ENCODE measurements around the gene SERINC5.
"Not testable (repeated sequence)": the region's sequence is repeated elsewhere in the genome, so short reads cannot be mapped to it uniquely, and the experiment has no call there.

The SERINC5 gene

DNA sequence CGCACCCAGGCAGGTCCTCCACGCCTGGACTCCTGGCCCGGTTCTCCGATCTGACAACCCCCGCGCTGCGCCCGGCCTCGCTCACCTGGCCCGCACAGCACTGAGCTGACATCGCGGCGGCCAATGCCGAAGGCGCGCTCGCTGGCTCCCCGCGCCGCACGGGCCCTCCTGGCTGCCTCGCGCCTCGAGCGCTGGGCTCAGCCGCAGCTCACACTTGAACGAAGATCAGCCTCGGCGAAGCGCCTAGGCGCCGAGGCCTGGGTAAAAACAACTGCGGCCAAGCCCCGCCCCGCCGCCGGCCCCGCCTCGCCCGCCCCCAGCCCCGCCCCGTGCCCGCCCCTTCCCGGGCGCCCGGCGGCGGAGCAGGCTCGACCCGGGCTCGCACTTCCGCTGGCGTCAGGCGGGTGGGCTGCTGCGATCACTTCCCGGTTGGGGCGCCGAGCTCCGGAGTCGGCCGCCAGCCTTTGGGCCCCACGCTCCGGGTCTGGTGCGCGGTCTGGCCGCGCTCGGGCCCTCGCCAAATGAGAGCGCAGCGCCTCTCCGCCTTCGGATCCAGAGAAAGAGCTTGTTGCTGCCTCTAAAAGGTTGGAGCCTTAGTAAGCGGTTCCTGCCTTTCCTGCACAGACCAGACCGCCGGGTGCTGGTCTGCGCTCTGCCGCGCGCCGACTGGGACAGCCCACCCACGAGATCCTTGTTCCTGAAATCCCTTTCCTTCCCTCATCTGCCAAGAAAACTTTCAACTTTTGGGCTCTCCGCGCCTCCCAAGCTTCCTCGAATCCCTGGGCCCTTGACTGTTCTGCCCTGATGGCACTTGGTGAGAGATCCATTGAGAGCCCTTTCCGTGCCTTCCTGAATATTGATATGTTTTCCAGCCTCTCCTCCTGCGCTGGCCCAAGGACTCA lies at the start of gene SERINC5:
Gene SERINC5 (minus strand): TSS at position 238 of the 902 bp plus-strand sequence. CDS start 126 bp downstream, at position 112.
- DNase-seq, result peak; percentile 67

GRCh38 chr5:80302636-80303035 lies 46.8 kb upstream of the SERINC5 start:
- no peak for DNase-seq

GRCh38 chr5:80301342-80301741 lies 45.5 kb upstream of the SERINC5 start:
- DNase-seq, result not testable (repeated sequence)

GRCh38 chr5:80300796-80301195 lies 44.9 kb upstream of the SERINC5 start:
- DNase-seq, result not testable (repeated sequence)

DNA sequence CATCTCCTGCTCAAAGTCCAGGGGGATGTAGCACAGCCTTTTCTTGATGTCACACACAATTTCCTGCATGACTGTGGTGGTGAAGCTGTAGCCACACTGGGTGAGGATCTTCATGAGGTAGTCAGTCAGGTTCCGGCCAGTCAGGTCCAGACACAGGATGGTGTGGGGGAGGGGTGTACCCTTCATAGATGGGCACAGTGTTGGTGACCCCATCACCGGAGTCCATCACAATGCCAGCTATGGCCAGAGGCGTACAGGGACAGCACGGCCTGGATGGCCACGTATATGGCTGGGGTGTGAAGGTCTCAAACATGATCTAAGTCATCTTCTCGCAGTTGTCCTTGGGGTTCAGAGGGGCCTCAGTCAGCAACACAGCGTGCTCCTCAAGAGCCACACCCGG lies 44.3 kb upstream of the SERINC5 start:
- no peak for DNase-seq

GRCh38 chr5:80299601-80300000 lies 43.8 kb upstream of the SERINC5 start:
- no peak for DNase-seq

GRCh38 chr5:80296121-80296520 lies 40.3 kb upstream of the SERINC5 start:
- DNase-seq, result no peak

DNA sequence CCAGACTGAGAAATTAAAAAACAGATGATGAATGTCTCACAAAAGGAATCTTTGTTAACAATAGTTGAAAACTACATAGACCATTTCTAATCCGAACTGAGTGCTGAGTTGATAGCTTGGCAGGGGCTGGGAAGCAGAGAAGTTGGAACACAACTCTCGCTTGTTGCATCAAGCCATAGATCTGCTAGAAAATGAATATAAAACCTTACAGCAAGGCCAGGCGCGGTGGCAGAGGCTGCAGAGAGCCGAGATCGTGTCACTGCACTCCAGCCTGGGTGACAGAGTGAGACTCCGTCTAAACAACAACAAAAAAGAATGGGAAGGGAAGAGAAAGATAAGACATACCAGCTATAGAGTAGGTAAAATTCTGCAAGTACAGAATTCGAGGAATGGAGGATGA lies 35.9 kb upstream of the SERINC5 start:
- no peak for DNase-seq

GRCh38 chr5:80289320-80289719 lies 33.5 kb upstream of the SERINC5 start:
- DNase-seq, result no peak

DNA sequence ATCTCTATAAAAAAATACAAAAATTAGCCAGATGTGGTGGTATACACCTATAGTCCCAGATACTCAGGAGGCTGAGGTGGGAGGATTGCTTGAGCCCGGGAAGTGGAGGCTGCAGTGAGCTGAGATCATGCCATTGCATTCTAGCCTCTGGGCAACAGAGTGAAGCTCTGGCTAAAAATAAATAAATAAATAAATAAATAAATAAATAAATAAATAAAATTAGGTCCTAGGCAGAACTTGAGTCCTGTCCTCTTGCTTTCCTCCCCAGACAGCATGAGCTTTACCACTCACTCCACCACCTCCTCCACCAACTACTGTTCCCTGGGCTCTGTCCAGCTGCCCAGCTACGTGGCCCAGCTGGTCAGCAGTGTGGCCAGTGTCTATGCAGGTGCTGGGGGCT lies 32.3 kb upstream of the SERINC5 start:
- no peak for DNase-seq

DNA sequence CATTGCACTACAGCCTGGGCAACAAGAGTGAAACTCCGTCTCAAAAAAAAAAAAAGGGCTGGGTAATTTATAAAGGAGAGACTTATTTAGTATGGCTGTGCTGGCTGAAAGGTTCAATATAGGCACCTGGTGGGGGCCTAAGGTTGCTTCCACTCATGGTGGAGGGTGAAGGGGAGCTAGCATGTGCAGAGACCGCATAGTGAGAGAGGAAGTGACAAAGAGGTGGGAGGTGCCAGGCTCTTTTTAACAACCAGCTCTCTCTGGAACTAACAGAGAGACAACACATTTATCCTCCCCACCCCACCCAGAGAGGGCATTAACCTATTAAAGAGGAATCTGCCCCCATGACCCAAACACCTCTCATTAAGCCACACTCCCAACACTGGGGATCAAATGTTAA lies 28.9 kb upstream of the SERINC5 start:
- DNase-seq, result no peak

GRCh38 chr5:80283360-80283759 lies 27.5 kb upstream of the SERINC5 start:
- DNase-seq, result no peak

DNA sequence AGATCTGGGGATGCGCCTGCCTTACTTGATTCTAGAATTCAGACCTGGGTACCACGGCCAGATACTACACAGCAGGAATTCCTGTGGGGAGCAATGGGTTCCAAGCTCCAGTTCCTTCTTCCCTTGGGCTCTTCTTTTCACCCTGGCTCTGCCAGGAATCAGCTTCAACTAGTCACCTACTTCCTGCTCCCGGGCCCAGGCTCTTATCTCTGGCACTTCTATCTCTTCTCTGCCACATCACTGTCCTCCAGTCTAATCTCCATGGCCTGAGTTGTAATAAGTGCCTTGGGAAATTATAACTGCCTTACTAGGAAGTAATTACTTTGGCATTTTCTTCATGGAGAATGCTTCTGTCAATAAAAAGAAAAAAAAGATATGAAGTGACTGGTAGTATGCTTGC lies 26.2 kb upstream of the SERINC5 start:
- no peak for DNase-seq

DNA sequence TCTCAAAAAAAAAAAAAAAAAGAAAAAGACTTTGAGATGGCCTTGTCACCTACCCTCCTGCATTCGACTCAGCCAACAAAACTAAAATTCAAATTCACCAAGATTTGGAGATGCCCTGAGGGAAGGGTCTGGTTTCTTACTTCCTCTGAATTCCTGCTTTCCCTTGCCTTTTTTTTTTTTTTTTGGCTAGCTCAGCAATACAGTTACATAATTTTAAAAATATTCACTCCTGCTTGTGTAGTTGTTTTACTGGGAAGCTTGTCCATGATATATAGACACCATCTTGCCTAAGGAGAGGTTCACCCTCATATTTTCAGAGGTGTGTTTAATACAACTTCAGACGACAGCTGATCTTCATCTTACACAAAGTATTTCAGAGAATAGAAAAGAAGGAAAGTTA lies 21.3 kb upstream of the SERINC5 start:
- DNase-seq, result no peak

DNA sequence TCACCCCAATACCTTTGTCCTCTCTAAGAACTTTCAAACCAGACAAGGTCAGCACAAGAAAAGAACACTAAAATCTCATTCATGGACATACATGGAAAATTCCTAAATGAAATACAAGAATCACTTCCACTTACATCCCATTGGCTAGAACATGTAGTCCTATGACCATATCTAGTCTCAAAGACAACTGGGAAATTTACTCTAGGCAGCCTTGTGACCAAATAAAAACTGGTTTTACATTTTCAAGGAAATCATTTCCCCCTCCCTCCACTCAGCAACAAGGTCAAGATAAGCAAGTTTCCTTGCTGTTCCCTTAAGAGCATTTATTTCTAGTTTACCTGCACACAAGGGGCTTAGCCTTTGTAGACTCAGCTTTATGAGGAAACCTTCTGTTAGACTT lies 20.3 kb upstream of the SERINC5 start:
- no peak for DNase-seq

DNA sequence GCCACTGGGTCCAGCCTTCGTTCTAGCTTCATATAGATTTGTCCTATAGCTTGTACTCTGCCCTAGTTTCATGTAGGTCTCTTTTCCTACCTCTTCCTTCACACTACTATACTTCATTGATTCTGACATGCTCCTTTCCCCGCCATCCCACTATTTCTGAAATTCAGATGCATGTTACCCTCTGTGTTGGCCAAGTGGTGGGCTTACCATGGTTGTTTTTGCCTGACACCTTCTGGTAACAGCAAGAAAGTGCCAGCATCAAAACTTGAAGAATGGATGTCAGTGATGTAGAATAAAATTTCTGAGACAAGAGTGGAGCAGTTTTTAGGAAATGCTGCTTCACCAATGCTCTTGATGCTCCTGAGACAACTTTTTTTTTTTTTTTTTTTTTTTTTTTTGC lies 19.5 kb upstream of the SERINC5 start:
- no peak for DNase-seq

DNA sequence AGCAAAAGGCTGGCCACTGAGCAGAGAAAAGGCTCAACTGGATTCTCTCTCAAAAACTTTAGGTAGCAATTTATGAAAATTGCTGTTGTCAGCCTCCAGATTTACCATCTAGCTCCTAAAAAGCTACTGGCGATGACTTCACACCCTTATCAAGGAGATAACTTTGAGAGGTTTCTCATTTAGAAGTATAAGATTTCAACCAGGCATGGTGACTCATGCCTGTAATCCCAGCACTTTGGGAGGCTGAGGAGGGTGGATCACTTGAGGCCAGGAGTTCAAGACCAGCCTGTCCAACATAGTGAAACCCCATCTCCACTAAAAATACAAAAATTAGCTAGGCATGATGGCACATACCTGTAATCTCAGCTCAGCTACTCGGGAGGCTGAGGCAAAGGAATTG lies 14.7 kb upstream of the SERINC5 start:
- not testable (repeated sequence) for DNase-seq

GRCh38 chr5:80269991-80270438 lies 14.2 kb upstream of the SERINC5 start:
- DNase-seq, result no peak

- no peak for DNase-seq
Measured at GRCh38 chr5:80268916-80269315, 13.1 kb upstream of the SERINC5 start.

DNA sequence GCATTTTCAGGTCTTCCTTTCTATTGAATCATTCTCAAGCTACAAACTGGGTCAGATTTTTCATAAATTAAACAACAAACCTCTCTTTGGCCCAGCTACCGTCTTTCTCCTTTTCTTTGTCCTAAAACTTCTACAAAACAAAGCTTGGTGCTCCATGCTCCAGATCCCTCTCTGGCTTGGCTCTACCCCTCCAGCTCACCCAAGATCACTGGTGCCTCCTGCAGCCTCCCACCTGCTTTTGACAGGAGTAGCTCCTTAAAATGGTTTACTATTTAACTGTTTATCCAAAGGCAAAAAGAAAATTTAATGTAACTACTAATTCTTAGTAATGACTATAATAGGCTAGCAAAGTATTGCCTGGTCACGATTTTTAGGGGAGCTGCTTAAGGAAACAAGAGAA lies 10.7 kb upstream of the SERINC5 start:
- DNase-seq, result no peak

- DNase-seq, result no peak
Measured at GRCh38 chr5:80260461-80260860, 4.6 kb upstream of the SERINC5 start.

- DNase-seq, result no peak
Measured at GRCh38 chr5:80259511-80260203, 3.8 kb upstream of the SERINC5 start.

DNA sequence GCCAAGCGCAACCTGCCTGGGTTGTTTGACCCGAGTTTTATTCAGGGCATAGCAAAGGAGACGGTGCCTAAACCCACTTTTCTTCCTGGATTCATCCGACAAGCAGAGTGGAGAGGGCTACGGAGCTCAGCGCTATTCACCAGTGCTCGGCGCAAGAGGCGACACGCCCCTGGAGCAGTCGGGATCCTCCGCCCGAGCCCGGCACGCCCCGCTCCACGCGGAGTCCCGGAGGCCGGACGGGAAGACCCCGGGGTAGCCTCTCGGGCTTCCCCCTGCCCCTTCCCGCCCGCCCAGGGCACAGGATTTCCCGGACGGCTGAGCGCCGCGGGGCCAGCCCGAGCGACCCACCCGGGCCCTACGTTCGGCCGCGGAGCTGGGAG lies 427 bp downstream of the SERINC5 start:
- no peak for DNase-seq

DNA sequence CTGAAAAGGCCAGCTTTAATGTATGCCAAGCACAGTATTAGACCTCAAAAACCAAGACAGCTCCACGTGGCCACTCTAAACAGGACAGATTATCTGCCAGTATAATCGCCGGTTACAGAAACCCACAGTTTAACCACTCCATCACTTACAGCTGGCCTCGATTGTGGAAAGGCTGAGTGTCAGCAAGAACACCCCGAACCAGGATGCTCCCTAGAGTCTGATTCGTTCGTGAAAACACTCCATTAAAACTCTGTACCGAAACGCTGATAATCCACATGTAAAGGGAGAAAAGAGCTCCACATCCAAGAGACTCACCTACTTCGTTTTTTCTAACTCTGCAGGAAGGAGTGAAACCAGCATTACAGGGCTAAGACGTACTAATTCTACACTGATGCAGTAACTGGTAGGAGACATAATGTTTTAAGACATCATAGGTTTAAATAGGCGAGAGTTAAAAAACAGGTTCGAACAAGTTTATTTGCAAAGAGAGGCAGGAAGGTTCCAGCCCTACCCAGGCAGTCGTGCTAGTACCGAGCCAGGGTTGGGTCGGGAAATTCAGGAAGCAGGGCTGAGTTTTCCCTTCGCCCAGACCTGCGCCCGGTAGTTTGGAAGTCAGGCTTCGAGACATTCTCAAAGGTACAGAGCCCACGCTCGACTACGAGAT lies 949 bp downstream of the SERINC5 start:
- DNase-seq, result no peak
